ENCODE results near the gene SEC31A.
A peak's percentile ranks its signal among the peaks of the same experiment; 100 is the strongest.

SEC31A gene
- long read RNA-seq, full-length matches to known transcripts = 54 of 194 reads
- long read RNA-seq, partial matches to known transcripts = 99 of 194 reads
- long read RNA-seq, other reads (novel, unspliced or antisense) = 41 of 194 reads

DNA sequence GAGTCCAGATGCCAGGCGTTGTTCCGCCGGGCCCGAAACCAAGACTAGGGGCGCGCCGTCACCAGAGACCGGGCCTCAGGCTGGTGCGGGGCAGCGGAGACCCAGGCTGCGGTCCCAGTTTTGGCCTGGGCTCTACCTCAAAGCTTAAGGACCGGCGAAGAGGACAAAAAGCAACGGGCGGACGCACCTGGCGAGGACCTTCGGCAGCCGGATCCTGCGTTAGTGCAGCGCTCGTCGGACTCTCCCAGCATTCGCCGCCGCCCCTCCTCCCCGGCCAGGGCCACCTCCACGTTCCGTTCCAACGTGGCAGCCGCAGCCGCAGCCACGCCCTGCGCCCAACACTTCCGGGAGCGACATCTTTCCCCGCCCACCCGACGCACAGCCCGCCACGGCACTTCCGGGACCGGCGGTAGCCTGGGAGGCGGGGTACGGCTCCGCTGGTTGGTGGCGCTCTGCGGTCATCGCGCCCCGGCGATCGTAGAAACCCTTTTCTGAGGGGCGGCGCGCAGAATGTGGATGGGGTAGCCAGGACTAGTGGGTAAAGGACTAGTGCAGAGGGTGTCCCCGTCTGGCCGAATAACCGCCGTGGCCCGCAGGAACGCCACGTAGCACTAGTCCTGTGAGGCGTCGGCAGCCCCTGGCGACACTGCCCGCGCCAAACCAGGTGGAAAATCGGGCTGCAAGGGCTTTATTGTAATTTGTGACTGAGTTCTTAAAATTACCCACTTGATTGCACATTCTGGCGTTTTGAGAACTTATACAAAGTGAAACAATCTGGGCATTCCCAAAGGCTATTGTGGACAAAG, at the start of gene SEC31A:
Gene SEC31A, minus strand, starts transcription at position 253 of the 806 bp plus-strand sequence. CDS start 9,217 bp downstream, outside the sequence.
- DNase-seq (ENCODE audit: low read depth in 1 of 2, low spot score in 1 of 2) = peak; percentile 79 to 97
- Histone ChIP-seq H3K27me3 (ENCODE audit: insufficient read depth, poor library complexity, severe bottlenecking) (no peaks in the 10 kb centered on the region), H3K27ac (replicated peaks) (peak within 1 kb of the TSS; percentile 90), H3K4me3 (replicated peaks; ENCODE audit: insufficient read depth, low read length) (peak within 1 kb of the TSS; percentile 65)
- TF ChIP-seq SPI1 (IDR thresholded peaks at IDR 0.05; ENCODE audit: borderline replicate concordance, low read depth) (no peak), POLR2AphosphoS5 (IDR thresholded peaks at IDR 0.05; ENCODE audit: low read depth) (peak; percentile 96), GABPA (IDR thresholded peaks at IDR 0.05; ENCODE audit: low read depth) (peak; percentile 84)
- TF ChIP-seq, protein P1, sequence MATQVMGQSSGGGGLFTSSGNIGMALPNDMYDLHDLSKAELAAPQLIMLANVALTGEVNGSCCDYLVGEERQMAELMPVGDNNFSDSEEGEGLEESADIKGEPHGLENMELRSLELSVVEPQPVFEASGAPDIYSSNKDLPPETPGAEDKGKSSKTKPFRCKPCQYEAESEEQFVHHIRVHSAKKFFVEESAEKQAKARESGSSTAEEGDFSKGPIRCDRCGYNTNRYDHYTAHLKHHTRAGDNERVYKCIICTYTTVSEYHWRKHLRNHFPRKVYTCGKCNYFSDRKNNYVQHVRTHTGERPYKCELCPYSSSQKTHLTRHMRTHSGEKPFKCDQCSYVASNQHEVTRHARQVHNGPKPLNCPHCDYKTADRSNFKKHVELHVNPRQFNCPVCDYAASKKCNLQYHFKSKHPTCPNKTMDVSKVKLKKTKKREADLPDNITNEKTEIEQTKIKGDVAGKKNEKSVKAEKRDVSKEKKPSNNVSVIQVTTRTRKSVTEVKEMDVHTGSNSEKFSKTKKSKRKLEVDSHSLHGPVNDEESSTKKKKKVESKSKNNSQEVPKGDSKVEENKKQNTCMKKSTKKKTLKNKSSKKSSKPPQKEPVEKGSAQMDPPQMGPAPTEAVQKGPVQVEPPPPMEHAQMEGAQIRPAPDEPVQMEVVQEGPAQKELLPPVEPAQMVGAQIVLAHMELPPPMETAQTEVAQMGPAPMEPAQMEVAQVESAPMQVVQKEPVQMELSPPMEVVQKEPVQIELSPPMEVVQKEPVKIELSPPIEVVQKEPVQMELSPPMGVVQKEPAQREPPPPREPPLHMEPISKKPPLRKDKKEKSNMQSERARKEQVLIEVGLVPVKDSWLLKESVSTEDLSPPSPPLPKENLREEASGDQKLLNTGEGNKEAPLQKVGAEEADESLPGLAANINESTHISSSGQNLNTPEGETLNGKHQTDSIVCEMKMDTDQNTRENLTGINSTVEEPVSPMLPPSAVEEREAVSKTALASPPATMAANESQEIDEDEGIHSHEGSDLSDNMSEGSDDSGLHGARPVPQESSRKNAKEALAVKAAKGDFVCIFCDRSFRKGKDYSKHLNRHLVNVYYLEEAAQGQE (IDR thresholded peaks at IDR 0.05; ENCODE audit: insufficient replicate concordance, low read depth) = peak; percentile 62
- TF ChIP-seq, protein P2, sequence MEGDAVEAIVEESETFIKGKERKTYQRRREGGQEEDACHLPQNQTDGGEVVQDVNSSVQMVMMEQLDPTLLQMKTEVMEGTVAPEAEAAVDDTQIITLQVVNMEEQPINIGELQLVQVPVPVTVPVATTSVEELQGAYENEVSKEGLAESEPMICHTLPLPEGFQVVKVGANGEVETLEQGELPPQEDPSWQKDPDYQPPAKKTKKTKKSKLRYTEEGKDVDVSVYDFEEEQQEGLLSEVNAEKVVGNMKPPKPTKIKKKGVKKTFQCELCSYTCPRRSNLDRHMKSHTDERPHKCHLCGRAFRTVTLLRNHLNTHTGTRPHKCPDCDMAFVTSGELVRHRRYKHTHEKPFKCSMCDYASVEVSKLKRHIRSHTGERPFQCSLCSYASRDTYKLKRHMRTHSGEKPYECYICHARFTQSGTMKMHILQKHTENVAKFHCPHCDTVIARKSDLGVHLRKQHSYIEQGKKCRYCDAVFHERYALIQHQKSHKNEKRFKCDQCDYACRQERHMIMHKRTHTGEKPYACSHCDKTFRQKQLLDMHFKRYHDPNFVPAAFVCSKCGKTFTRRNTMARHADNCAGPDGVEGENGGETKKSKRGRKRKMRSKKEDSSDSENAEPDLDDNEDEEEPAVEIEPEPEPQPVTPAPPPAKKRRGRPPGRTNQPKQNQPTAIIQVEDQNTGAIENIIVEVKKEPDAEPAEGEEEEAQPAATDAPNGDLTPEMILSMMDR (IDR thresholded peaks at IDR 0.05; ENCODE audit: insufficient read depth, low read length) = no peak

DNA sequence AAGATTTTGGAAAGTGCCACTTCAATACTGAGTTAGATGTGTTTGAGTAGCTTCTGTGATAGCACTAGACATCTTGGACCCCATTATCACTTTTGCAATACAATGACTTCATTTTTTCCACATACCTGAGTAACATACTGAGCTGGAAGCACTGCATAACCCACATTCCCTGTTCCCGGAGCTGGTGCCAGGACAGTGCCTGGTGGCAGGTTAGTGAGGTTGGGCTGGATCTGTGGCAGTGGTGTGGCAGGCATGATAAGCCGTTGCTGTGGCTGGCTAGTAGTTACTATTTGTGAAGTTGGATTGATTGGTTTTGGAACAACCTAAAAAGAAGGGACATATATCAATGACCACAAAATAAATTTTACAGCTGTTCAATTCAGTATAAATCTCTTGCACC, 48.5 kb upstream of the SEC31A start:
- Histone ChIP-seq H3K27me3 (ENCODE audit: insufficient read depth, poor library complexity, severe bottlenecking) (no peaks in the 10 kb centered on the region), H3K4me3 (replicated peaks; ENCODE audit: insufficient read depth, low read length) (no peak overlapping the region), H3K27ac (replicated peaks) (no peak overlapping the region)
- TF ChIP-seq, protein P1 (IDR thresholded peaks at IDR 0.05; ENCODE audit: insufficient replicate concordance, low read depth) = no peak
- TF ChIP-seq SPI1 (IDR thresholded peaks at IDR 0.05; ENCODE audit: borderline replicate concordance, low read depth) (no peak), POLR2AphosphoS5 (IDR thresholded peaks at IDR 0.05; ENCODE audit: low read depth) (no peak), GABPA (IDR thresholded peaks at IDR 0.05; ENCODE audit: low read depth) (no peak)
- TF ChIP-seq, protein P2 (IDR thresholded peaks at IDR 0.05; ENCODE audit: insufficient read depth, low read length) = no peak
- no peak for DNase-seq (ENCODE audit: low read depth in 1 of 2, low spot score in 1 of 2)

DNA sequence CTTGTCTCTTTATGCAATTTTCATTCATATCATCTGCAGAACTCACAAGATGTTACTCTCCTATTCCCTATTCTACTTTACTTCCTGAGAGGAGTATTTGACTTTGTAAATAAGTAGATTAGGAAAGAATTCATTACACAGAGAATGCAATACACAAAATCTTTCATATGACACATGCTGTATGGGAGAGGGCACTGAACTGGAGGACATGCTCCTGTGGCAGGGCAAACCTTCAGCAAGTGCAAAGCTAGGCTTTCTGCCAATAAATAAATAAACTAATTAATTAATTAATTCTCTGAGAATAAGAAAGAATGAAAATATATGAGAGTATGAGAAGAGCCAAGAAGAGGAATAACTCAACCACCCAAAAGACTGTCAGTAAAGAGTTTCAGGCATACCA, 43.5 kb upstream of the SEC31A start:
- no peak for DNase-seq (ENCODE audit: low read depth in 1 of 2, low spot score in 1 of 2)
- Histone ChIP-seq H3K27ac (replicated peaks) (no peak overlapping the region), H3K4me3 (replicated peaks; ENCODE audit: insufficient read depth, low read length) (no peak overlapping the region), H3K27me3 (ENCODE audit: insufficient read depth, poor library complexity, severe bottlenecking) (no peaks in the 10 kb centered on the region)
- TF ChIP-seq, protein P1 (IDR thresholded peaks at IDR 0.05; ENCODE audit: insufficient replicate concordance, low read depth) = no peak
- TF ChIP-seq, protein P2 (IDR thresholded peaks at IDR 0.05; ENCODE audit: insufficient read depth, low read length) = no peak
- TF ChIP-seq SPI1 (IDR thresholded peaks at IDR 0.05; ENCODE audit: borderline replicate concordance, low read depth) (no peak), POLR2AphosphoS5 (IDR thresholded peaks at IDR 0.05; ENCODE audit: low read depth) (no peak), GABPA (IDR thresholded peaks at IDR 0.05; ENCODE audit: low read depth) (no peak)

Data from HL-60 (cell line).